ENCODE results near the gene SLCO3A1. TPM values are rescaled to one million over a fixed set of nuclear protein-coding genes. Genes with fewer than 3 reads are reported as not detected.

SLCO3A1 gene
- total and polyA plus RNA-seq, 2 of the 8 experiments (the other 6 are each of a cell fraction or from before 2014, with no cell fraction given), result 15.1 to 20.4 TPM

GRCh38 chr15:91874171-91874570, 20.7 kb downstream of the SLCO3A1 start:
- DNase-seq (ENCODE audit: low read depth in 1 of 2, low spot score in 2 of 2), result no peak
- no peak for FAIRE-seq
- no peak overlapping the region for H4K8ac ChIP-seq (ENCODE audit: extremely low read depth, insufficient read depth, low read length)
- H3K79me1 ChIP-seq (ENCODE audit: low read depth, low read length), result no peaks in the 10 kb centered on the region
- no peaks in the 10 kb centered on the region; a peak in 2 of 4 replicates for H3K79me2 ChIP-seq (ENCODE audit: control insufficient read depth in 1 of 2, insufficient read depth in 2 of 2, low read length in 2 of 2)
- H3K4ac ChIP-seq (replicated peaks; ENCODE audit: insufficient read length, low read depth, low read length), result no peak overlapping the region
- H3K4me3 ChIP-seq (ENCODE audit: extremely low read depth in 1 of 4, insufficient read depth in 2 of 4, low read depth in 3 of 4, low read length in 4 of 4), result no peak overlapping the region
- H3K18ac ChIP-seq (ENCODE audit: extremely low read depth, low read length), result no peak overlapping the region
- H3K9ac ChIP-seq (replicated peaks in 1 of 4; ENCODE audit: extremely low read depth in 1 of 4, low read depth in 3 of 4, low read length in 3 of 4), result no peak overlapping the region
- H3K14ac ChIP-seq (ENCODE audit: insufficient read length), result no peak overlapping the region
- no peak overlapping the region for H3K27ac ChIP-seq (ENCODE audit: low read depth, low read length)
- no peak overlapping the region for H2BK20ac ChIP-seq (ENCODE audit: low read length)
- no peak overlapping the region for H3K23ac ChIP-seq (ENCODE audit: insufficient read length)
- ChIA-PET POLR2A (ENCODE audit: partially characterized antibody) (no interaction called here), CTCF (ENCODE audit: partially characterized antibody) (interaction anchor here (0.8 to 1.6 kb wide), 5 partner anchors 20 to 207 kb away, joined by 3 to 6 read pairs (median 5); no protein-coding TSS in a partner anchor)
- peaks cover 0 to 2% (median 1%) of the 10 kb centered on the region in 4 experiments; a peak in 2 of 7 replicates for H3K4me1 ChIP-seq (replicated peaks in 1 of 4; ENCODE audit: control insufficient read depth in 3 of 4, insufficient read depth in 4 of 4, low read length in 3 of 4)
- no peak overlapping the region for H2BK5ac ChIP-seq (ENCODE audit: low read depth, low read length)
- H2AFZ ChIP-seq (ENCODE audit: low read length), result no peak overlapping the region
- H3K4me2 ChIP-seq (ENCODE audit: insufficient read depth in 1 of 2, low read depth in 2 of 2, low read length in 2 of 2), result no peak overlapping the region
- no peaks in the 10 kb centered on the region for H3K27me3 ChIP-seq (replicated peaks in 1 of 4; ENCODE audit: control insufficient read depth in 3 of 4, extremely low read depth in 1 of 4, insufficient read depth in 3 of 4, low read length in 3 of 4)
- no peak overlapping the region for H3K56ac ChIP-seq (replicated peaks; ENCODE audit: insufficient read length, low read depth, low read length)
- H3K23me2 ChIP-seq (ENCODE audit: low read depth, low read length), result no peaks in the 10 kb centered on the region; the same call in 1 of the 2 replicates
- no peak overlapping the region for H2BK12ac ChIP-seq (ENCODE audit: low read depth, low read length)
- H2BK120ac ChIP-seq (replicated peaks; ENCODE audit: low read depth, low read length), result no peak overlapping the region
- H3K9me3 ChIP-seq (ENCODE audit: insufficient read depth in 2 of 2, low read depth in 1 of 2, low read length in 1 of 2), result no peaks in the 10 kb centered on the region
- H4K91ac ChIP-seq (replicated peaks; ENCODE audit: insufficient read length, low read length), result no peak overlapping the region
- no peak overlapping the region for H2BK15ac ChIP-seq (ENCODE audit: low read length)
- 95% methylated on average over 3 of the region's 3 CpGs; no CpG with 5 or more reads in 1 of the 2 experiments for WGBS, 2 experiments (ENCODE audit: extremely low coverage in 1 of 2, insufficient coverage in 1 of 2, insufficient read length in 1 of 2, insufficient replicate concordance in 2 of 2, low coverage in 1 of 2, low lambda C conversion rate in 2 of 2, missing lambda C conversion rate in 1 of 2)
- no peak overlapping the region for H4K5ac ChIP-seq (ENCODE audit: insufficient read length, low read depth, low read length)
- no peak overlapping the region for H2AK5ac ChIP-seq (ENCODE audit: low read depth, low read length)
- H4K20me1 ChIP-seq (replicated peaks in 1 of 2; ENCODE audit: control insufficient read depth in 1 of 2, insufficient read depth in 2 of 2, low read length in 2 of 2), result peaks cover 0 to 4% of the 10 kb centered on the region in 2 experiments
- H3K36me3 ChIP-seq (ENCODE audit: control insufficient read depth in 2 of 4, insufficient read depth in 4 of 4, low read length in 3 of 4), result no peaks in the 10 kb centered on the region
- TF ChIP-seq MAFK (IDR thresholded peaks at IDR 0.05; ENCODE audit: low read depth, low read length) (no peak), POU5F1 (IDR thresholded peaks at IDR 0.05; ENCODE audit: low read depth, low read length) (no peak), TBP (IDR thresholded peaks at IDR 0.05; ENCODE audit: low read depth, low read length) (no peak), CBX8 (IDR thresholded peaks at IDR 0.05; ENCODE audit: borderline replicate concordance, low read depth, low read length) (no peak), SUZ12 (IDR thresholded peaks at IDR 0.05; ENCODE audit: low read length) (no peak), RBBP5 (IDR thresholded peaks at IDR 0.05; ENCODE audit: borderline replicate concordance, low read depth, low read length) (no peak), SP2 (IDR thresholded peaks at IDR 0.05; ENCODE audit: low read length) (no peak), ATF3 (IDR thresholded peaks at IDR 0.05; ENCODE audit: insufficient read depth, low read depth, low read length) (no peak), RXRA (IDR thresholded peaks at IDR 0.05; ENCODE audit: insufficient read depth, low read depth, low read length) (no peak), TCF12 (IDR thresholded peaks at IDR 0.05; ENCODE audit: low read depth, low read length) (no peak), EGR1 (IDR thresholded peaks at IDR 0.05; ENCODE audit: borderline replicate concordance, low read depth, low read length) (no peak), PHF8 (conservative IDR thresholded peaks at IDR 0.05; ENCODE audit: low read depth, low read length) (no peak)
- TF ChIP-seq, protein P1, sequence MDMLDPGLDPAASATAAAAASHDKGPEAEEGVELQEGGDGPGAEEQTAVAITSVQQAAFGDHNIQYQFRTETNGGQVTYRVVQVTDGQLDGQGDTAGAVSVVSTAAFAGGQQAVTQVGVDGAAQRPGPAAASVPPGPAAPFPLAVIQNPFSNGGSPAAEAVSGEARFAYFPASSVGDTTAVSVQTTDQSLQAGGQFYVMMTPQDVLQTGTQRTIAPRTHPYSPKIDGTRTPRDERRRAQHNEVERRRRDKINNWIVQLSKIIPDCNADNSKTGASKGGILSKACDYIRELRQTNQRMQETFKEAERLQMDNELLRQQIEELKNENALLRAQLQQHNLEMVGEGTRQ (IDR thresholded peaks at IDR 0.05; ENCODE audit: low read length), result no peak
